Brain microvascular endothelial cell (primary cell): ENCODE measurements around the gene RAD51AP2.
A peak's percentile ranks its signal among the peaks of the same experiment; 100 is the strongest.
"Not testable (repeated sequence)": the region's sequence is repeated elsewhere in the genome, so short reads cannot be mapped to it uniquely, and the experiment has no call there.

Experiments
- DNase-seq: peaks from one replicate; pipeline ENCODE4 v3.0.0-alpha.2; 2020
- H3K27ac ChIP-seq: fragments of 250-450 bp; sonication (Bioruptor Pico); 2 replicates; pipeline ENCODE4 v1.5.1; 2020; ENCODE audit warnings: mild to moderate bottlenecking, moderate library complexity
- H3K27me3 ChIP-seq: fragments of 250-450 bp; sonication (Bioruptor Pico); replicated peaks from 2 replicates; pipeline ENCODE4 v1.5.1; 2020; ENCODE audit warnings: mild to moderate bottlenecking
- H3K36me3 ChIP-seq: fragments of 250-450 bp; sonication (Bioruptor Pico); replicated peaks from 2 replicates; pipeline ENCODE4 v1.5.1; 2020; ENCODE audit warnings: mild to moderate bottlenecking
- H3K4me3 ChIP-seq: 2 replicates; pipeline ENCODE4 v1.5.1; 2011; ENCODE audit warnings: low read depth, mild to moderate bottlenecking, control low read depth, low read length, moderate library complexity
- in situ Hi-C: cut with HindIII; loops from 2 replicates; pipeline ENCODE4 v1.10.0; 2017; ENCODE audit warnings: low sequenced_read_pairs, low pct_ligation_motif_present
- TF ChIP-seq, protein P1 (sequence below): IDR thresholded peaks from 2 replicates; pipeline ENCODE4 v1.5.1; 2011; ENCODE audit warnings: low read depth, mild to moderate bottlenecking, moderate library complexity, low read length, control low read depth, inconsistent platforms; ENCODE audit errors: missing control alignments

The RAD51AP2 gene

DNA sequence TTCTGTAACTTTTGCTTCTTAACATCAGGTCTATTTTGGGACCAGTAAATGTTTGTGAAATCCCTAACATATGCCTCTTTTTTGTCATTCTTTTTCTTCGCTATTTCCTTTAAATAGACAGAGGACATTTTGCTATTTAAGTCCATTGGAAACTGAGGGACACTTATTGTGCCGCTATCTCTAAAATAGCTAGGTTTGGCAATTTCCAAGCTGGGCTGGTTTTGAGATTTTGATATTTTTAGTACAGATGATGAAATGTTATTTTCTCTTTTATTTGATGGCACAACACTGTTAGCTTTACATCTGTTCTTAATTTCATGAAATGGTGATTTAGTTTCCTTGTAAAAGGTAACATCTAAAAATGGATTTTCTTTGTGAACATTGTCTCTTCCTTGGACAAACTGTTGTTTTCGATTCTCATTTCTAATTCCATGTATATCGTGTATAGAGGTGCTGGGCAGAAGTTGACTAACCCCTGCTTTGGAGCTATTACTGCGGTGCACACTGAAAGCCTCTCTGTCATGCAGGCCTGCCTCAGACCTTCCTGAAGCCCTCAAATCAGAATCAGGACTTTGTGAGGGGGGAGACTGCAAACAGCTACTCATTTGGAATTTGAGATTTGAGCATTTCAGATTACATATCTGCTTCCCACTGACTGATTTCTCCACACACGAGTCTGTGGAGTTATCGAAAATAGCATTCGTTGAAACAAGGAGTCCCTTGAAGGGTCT, 594 bp downstream of the RAD51AP2 start:
- DNase-seq = no peak
- H3K4me3 ChIP-seq = peak overlapping the region; percentile 60
- H3K27ac ChIP-seq = no peak overlapping the region
- in situ Hi-C loops = no loop called here
- H3K27me3 ChIP-seq = no peaks in the 10 kb centered on the region
- TF ChIP-seq, protein P1, sequence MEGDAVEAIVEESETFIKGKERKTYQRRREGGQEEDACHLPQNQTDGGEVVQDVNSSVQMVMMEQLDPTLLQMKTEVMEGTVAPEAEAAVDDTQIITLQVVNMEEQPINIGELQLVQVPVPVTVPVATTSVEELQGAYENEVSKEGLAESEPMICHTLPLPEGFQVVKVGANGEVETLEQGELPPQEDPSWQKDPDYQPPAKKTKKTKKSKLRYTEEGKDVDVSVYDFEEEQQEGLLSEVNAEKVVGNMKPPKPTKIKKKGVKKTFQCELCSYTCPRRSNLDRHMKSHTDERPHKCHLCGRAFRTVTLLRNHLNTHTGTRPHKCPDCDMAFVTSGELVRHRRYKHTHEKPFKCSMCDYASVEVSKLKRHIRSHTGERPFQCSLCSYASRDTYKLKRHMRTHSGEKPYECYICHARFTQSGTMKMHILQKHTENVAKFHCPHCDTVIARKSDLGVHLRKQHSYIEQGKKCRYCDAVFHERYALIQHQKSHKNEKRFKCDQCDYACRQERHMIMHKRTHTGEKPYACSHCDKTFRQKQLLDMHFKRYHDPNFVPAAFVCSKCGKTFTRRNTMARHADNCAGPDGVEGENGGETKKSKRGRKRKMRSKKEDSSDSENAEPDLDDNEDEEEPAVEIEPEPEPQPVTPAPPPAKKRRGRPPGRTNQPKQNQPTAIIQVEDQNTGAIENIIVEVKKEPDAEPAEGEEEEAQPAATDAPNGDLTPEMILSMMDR = no peak
- H3K36me3 ChIP-seq = no peaks in the 10 kb centered on the region

DNA sequence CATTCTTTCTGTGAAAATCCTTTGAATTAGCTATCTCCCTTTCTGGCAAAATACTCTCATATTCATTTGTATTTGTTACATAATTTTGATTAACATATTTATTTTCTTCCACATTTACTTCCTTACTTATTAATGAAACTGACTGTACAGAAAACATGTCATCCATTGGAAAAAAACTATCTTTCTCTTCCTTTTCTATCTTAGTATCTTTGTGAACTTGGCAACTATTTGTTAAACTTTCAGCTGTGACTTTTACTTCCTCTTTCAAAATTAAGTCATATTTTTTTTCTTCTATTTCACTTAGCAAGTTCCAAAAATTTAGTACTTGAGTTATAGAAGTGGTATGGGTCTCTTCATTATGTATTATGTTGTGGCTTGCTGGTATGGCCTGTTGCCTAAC, 2.6 kb downstream of the RAD51AP2 start:
- Histone ChIP-seq H3K36me3 (no peaks in the 10 kb centered on the region), H3K27me3 (no peaks in the 10 kb centered on the region), H3K4me3 (no peak overlapping the region), H3K27ac (no peak overlapping the region)
- TF ChIP-seq, protein P1 = no peak
- DNase-seq = no peak
- in situ Hi-C loops = no loop called here

DNA sequence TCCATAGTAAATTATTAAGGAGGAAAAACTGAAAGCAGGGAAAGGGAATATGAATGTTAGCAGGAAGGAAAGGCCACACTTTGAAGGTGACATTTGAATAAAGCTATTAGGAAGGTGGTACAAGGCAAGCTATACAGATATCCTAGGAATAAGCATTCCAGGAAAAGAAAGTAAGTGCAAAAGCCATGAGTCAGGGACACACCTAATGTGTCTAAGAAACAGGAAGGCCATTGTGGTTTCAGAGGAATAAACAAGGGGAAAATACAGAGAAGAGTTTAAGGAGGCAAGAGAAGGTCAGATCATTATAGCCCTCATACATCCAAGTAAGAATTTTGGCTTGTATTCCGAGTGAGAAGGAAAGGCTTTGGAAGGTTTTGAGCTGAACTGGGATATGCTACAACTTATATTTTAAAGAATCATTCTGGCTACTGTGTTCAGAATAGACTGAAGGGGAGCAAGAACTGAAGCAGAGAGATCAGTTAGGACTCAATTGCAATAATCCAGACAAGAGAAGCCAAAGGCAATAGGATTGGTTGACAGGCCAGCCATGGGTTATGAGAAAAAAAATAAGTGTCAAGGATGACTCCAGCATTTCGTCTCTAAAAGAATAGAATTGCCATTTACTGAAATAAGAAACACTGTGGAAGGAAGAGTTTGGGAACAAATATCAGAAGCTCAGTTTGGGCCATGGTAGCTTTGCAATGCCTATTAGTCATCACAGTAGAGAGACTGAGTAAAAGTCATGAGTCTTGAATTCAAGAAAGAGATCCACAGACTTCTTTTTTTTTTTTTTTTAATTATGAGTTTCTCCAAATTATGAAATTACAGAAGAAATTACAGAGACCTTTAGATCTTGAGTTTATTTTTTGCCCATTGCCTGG, 11.3 kb downstream of the RAD51AP2 start:
- Histone ChIP-seq H3K27ac (no peak overlapping the region), H3K36me3 (no peaks in the 10 kb centered on the region), H3K4me3 (no peak overlapping the region), H3K27me3 (no peaks in the 10 kb centered on the region)
- TF ChIP-seq, protein P1 = no peak
- no peak for DNase-seq
- in situ Hi-C loops = no loop called here

DNA sequence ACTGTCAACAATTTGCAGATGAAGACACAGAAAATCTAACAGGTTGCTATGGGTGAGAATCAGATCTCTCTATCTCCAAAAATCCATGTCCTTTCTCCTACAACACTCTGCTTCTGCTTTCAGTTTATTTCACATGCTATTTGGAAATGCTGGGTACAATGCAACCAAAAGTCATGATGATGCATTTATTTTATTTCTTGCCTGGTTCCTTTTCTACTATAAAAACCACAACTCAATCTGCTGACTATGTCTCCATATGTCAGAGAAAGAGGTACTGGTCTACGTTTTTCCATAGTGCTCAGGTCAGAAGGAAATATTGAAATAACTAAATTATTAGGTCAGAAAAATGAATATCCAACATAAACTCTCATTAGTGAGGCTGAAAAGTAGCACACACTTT, 20.5 kb downstream of the RAD51AP2 start:
- Histone ChIP-seq H3K4me3 (no peak overlapping the region), H3K27ac (no peak overlapping the region), H3K36me3 (no peaks in the 10 kb centered on the region), H3K27me3 (no peaks in the 10 kb centered on the region)
- in situ Hi-C loops = no loop called here
- TF ChIP-seq, protein P1 = no peak
- DNase-seq = no peak

DNA sequence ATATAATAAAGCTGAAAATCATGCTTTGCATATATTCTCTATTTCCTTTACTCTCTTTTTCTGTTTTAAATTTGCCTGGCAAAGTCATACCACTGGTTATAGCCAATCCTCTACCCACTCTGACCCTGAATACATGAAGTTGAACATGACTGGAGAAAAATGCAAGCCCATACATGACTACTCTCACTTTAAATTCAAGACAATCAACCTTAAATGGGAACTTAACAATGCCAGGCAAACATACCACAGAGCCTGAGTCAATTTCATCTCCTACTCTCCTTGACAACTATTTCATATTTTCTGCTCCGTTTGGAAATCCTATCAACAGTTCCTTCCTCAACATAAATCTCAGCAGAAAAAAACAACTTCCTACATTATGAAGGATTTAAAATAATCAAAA, 22.6 kb downstream of the RAD51AP2 start:
- no peaks in the 10 kb centered on the region for H3K36me3 ChIP-seq
- DNase-seq = no peak
- H3K27me3 ChIP-seq = no peaks in the 10 kb centered on the region
- H3K4me3 ChIP-seq = no peak overlapping the region
- in situ Hi-C loops = no loop called here
- H3K27ac ChIP-seq = no peak overlapping the region
- TF ChIP-seq, protein P1 = no peak

DNA sequence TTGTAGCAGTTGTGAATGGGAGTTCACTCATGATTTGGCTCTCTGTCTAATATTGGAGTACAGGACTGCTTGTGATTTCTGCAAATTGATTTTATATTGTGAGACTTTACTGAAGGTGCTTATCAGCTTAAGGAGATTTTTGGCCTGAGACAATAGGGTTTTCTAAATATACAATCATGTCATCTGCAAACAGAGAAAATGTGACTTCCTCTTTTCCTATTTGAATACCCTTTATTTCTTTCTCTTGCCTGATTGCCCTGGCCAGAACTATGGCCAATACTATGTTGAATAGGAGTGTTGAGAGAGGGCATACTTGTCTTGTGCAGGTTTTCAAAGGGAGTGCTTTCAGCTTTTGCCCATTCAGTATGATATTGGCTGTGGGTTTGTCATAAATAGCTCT, 28.1 kb downstream of the RAD51AP2 start:
- H3K36me3 ChIP-seq, H3K27me3 ChIP-seq, H3K4me3 ChIP-seq, H3K27ac ChIP-seq, DNase-seq, in situ Hi-C loops: not testable (repeated sequence)

DNA sequence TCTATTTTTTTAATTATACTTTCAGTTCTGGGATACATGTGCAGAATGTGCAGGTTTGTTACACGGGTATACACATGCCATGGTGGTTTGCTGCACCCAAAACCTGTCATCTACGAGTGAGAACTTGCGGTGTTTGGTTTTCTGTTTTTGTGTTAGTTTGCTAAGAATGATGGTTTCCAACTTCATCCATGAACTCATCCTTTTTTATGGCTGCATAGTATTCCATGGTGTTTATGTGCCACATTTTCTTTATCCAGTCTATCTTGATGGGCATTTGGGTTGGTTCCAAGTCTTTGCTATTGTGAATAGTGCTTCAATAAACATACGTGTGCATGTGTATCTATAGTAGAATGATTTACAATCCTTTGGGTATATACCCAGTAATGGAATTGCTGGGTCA, 29.6 kb downstream of the RAD51AP2 start:
- in situ Hi-C loops = not testable (repeated sequence)

More for the DNA sequence above, 29.6 kb downstream of the RAD51AP2 start:
- H3K27ac ChIP-seq, H3K4me3 ChIP-seq, H3K27me3 ChIP-seq, H3K36me3 ChIP-seq, DNase-seq: not testable (repeated sequence)
